ENCODE results near the gene CSNK2A3. TPM values are rescaled to one million over a fixed set of nuclear protein-coding genes. Genes with fewer than 3 reads are reported as not detected.

The CSNK2A3 gene
- total RNA-seq, 1 experiment from 2014 or later: 1.4 TPM

DNA sequence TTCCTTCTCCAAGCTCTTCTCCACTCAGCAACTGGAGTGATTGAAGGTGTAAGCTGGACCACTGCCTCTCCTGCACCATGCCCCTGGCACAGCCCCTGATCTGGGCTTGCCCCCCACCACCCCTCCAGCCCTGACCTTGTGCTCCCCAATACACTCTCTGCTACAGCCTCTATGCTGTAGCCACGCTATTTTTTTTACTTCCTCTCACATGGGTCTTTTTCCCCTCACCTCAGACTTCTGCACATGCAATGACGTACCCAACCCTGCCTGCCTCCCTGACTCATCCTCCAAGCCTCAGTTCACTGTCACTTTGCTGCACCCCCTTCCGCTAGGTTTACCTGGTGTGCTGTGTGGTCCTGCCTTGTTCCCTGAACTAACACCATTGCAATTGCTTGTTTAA lies 9.0 kb downstream of the CSNK2A3 start:
- DNase-seq (ENCODE audit: low spot score): no peak
- no peak overlapping the region for H3K27ac Mint-ChIP-seq
- H3K4me1 Mint-ChIP-seq: no peaks in the 10 kb centered on the region
- H3K36me3 Mint-ChIP-seq: no peaks in the 10 kb centered on the region
- no peak overlapping the region for H3K4me3 Mint-ChIP-seq
- CTCF ChIA-PET: no interaction called here
- H3K9me3 Mint-ChIP-seq: 0 out of 2 replicates have a peak, but pooled peaks cover 3% of the 10 kb centered on the region
- POLR2A ChIA-PET: no interaction called here
- H3K27me3 Mint-ChIP-seq (ENCODE audit: low read depth): no peaks in the 10 kb centered on the region
- TF ChIP-seq, protein P1, sequence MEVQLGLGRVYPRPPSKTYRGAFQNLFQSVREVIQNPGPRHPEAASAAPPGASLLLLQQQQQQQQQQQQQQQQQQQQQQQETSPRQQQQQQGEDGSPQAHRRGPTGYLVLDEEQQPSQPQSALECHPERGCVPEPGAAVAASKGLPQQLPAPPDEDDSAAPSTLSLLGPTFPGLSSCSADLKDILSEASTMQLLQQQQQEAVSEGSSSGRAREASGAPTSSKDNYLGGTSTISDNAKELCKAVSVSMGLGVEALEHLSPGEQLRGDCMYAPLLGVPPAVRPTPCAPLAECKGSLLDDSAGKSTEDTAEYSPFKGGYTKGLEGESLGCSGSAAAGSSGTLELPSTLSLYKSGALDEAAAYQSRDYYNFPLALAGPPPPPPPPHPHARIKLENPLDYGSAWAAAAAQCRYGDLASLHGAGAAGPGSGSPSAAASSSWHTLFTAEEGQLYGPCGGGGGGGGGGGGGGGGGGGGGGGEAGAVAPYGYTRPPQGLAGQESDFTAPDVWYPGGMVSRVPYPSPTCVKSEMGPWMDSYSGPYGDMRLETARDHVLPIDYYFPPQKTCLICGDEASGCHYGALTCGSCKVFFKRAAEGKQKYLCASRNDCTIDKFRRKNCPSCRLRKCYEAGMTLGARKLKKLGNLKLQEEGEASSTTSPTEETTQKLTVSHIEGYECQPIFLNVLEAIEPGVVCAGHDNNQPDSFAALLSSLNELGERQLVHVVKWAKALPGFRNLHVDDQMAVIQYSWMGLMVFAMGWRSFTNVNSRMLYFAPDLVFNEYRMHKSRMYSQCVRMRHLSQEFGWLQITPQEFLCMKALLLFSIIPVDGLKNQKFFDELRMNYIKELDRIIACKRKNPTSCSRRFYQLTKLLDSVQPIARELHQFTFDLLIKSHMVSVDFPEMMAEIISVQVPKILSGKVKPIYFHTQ (CRISPR knock-in tag; IDR thresholded peaks at IDR 0.05): no peak
- TF ChIP-seq NFATC4 (CRISPR knock-in tag; IDR thresholded peaks at IDR 0.05) (no peak), RELA (CRISPR knock-in tag; IDR thresholded peaks at IDR 0.05; ENCODE audit: borderline replicate concordance) (no peak)
- TF ChIP-seq, protein P2, sequence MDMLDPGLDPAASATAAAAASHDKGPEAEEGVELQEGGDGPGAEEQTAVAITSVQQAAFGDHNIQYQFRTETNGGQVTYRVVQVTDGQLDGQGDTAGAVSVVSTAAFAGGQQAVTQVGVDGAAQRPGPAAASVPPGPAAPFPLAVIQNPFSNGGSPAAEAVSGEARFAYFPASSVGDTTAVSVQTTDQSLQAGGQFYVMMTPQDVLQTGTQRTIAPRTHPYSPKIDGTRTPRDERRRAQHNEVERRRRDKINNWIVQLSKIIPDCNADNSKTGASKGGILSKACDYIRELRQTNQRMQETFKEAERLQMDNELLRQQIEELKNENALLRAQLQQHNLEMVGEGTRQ (CRISPR knock-in tag; IDR thresholded peaks at IDR 0.05): no peak
- ATAC-seq: no peak

DNA sequence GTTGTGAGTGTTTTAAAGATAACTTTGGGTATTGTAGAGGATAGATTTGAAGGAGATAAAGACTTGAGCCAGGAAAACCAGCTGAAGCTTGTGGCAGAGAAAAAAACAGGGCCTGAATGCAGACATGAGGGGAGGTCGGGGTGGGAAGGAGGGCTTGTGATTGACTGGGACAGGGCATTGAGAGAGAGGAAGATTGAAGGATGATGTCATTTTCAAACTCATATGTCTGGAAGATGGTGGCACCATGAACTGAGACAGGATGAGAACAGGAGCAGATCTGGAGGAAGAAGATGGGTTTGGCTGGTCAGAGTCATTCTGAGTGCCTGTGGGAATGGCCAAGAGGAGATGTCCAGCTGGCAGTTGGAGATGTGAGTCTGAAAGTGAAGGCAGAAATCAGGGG lies 14.7 kb downstream of the CSNK2A3 start:
- Mint-ChIP-seq H3K4me1 (peaks cover 11% of the 10 kb centered on the region), H3K27ac (no peak overlapping the region), H3K4me3 (no peak overlapping the region), H3K36me3 (no peaks in the 10 kb centered on the region), H3K9me3 (0 out of 2 replicates have a peak, but pooled peaks cover 3% of the 10 kb centered on the region), H3K27me3 (ENCODE audit: low read depth) (no peaks in the 10 kb centered on the region; the same call in 1 of the 2 replicates)
- DNase-seq (ENCODE audit: low spot score) (no peak), ATAC-seq (no peak)
- ChIA-PET CTCF (no interaction called here), POLR2A (interaction anchor here (0.6 kb wide), 1 partner anchor 34 kb away, joined by 4 read pairs; no protein-coding TSS in a partner anchor)
- TF ChIP-seq, protein P3, sequence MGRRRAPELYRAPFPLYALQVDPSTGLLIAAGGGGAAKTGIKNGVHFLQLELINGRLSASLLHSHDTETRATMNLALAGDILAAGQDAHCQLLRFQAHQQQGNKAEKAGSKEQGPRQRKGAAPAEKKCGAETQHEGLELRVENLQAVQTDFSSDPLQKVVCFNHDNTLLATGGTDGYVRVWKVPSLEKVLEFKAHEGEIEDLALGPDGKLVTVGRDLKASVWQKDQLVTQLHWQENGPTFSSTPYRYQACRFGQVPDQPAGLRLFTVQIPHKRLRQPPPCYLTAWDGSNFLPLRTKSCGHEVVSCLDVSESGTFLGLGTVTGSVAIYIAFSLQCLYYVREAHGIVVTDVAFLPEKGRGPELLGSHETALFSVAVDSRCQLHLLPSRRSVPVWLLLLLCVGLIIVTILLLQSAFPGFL (CRISPR knock-in tag; IDR thresholded peaks at IDR 0.05; ENCODE audit: borderline replicate concordance): no peak
- TF ChIP-seq JUN (CRISPR knock-in tag; IDR thresholded peaks at IDR 0.05): no peak
- TF ChIP-seq, protein P4, sequence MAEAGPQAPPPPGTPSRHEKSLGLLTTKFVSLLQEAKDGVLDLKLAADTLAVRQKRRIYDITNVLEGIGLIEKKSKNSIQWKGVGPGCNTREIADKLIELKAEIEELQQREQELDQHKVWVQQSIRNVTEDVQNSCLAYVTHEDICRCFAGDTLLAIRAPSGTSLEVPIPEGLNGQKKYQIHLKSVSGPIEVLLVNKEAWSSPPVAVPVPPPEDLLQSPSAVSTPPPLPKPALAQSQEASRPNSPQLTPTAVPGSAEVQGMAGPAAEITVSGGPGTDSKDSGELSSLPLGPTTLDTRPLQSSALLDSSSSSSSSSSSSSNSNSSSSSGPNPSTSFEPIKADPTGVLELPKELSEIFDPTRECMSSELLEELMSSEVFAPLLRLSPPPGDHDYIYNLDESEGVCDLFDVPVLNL (CRISPR knock-in tag; IDR thresholded peaks at IDR 0.05; ENCODE audit: borderline replicate concordance, low read depth): no peak
- no peak for TF ChIP-seq ZNF416 (CRISPR knock-in tag; IDR thresholded peaks at IDR 0.05)
- TF ChIP-seq RELA (CRISPR knock-in tag; IDR thresholded peaks at IDR 0.05; ENCODE audit: borderline replicate concordance): no peak
- TF ChIP-seq ZNF423 (CRISPR knock-in tag; IDR thresholded peaks at IDR 0.05): no peak
- TF ChIP-seq, protein P5, sequence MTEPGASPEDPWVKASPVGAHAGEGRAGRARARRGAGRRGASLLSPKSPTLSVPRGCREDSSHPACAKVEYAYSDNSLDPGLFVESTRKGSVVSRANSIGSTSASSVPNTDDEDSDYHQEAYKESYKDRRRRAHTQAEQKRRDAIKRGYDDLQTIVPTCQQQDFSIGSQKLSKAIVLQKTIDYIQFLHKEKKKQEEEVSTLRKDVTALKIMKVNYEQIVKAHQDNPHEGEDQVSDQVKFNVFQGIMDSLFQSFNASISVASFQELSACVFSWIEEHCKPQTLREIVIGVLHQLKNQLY (CRISPR knock-in tag; IDR thresholded peaks at IDR 0.05): no peak
- TF ChIP-seq, protein P6, sequence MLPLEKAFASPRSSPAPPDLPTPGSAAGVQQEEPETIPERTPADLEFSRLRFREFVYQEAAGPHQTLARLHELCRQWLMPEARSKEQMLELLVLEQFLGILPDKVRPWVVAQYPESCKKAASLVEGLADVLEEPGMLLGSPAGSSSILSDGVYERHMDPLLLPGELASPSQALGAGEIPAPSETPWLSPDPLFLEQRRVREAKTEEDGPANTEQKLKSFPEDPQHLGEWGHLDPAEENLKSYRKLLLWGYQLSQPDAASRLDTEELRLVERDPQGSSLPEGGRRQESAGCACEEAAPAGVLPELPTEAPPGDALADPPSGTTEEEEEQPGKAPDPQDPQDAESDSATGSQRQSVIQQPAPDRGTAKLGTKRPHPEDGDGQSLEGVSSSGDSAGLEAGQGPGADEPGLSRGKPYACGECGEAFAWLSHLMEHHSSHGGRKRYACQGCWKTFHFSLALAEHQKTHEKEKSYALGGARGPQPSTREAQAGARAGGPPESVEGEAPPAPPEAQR (CRISPR knock-in tag; IDR thresholded peaks at IDR 0.05): no peak
- no peak for TF ChIP-seq TCF7 (CRISPR knock-in tag; IDR thresholded peaks at IDR 0.05; ENCODE audit: low read depth)
- TF ChIP-seq, protein P7, sequence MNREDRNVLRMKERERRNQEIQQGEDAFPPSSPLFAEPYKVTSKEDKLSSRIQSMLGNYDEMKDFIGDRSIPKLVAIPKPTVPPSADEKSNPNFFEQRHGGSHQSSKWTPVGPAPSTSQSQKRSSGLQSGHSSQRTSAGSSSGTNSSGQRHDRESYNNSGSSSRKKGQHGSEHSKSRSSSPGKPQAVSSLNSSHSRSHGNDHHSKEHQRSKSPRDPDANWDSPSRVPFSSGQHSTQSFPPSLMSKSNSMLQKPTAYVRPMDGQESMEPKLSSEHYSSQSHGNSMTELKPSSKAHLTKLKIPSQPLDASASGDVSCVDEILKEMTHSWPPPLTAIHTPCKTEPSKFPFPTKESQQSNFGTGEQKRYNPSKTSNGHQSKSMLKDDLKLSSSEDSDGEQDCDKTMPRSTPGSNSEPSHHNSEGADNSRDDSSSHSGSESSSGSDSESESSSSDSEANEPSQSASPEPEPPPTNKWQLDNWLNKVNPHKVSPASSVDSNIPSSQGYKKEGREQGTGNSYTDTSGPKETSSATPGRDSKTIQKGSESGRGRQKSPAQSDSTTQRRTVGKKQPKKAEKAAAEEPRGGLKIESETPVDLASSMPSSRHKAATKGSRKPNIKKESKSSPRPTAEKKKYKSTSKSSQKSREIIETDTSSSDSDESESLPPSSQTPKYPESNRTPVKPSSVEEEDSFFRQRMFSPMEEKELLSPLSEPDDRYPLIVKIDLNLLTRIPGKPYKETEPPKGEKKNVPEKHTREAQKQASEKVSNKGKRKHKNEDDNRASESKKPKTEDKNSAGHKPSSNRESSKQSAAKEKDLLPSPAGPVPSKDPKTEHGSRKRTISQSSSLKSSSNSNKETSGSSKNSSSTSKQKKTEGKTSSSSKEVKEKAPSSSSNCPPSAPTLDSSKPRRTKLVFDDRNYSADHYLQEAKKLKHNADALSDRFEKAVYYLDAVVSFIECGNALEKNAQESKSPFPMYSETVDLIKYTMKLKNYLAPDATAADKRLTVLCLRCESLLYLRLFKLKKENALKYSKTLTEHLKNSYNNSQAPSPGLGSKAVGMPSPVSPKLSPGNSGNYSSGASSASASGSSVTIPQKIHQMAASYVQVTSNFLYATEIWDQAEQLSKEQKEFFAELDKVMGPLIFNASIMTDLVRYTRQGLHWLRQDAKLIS (CRISPR knock-in tag; IDR thresholded peaks at IDR 0.05; ENCODE audit: borderline replicate concordance): no peak
- TF ChIP-seq, protein P8, sequence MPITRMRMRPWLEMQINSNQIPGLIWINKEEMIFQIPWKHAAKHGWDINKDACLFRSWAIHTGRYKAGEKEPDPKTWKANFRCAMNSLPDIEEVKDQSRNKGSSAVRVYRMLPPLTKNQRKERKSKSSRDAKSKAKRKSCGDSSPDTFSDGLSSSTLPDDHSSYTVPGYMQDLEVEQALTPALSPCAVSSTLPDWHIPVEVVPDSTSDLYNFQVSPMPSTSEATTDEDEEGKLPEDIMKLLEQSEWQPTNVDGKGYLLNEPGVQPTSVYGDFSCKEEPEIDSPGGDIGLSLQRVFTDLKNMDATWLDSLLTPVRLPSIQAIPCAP (CRISPR knock-in tag; IDR thresholded peaks at IDR 0.05): no peak
- TF ChIP-seq SOX15 (CRISPR knock-in tag; IDR thresholded peaks at IDR 0.05): no peak
- TF ChIP-seq MXD4 (CRISPR knock-in tag; IDR thresholded peaks at IDR 0.05; ENCODE audit: borderline replicate concordance): no peak
- TF ChIP-seq, protein P9, sequence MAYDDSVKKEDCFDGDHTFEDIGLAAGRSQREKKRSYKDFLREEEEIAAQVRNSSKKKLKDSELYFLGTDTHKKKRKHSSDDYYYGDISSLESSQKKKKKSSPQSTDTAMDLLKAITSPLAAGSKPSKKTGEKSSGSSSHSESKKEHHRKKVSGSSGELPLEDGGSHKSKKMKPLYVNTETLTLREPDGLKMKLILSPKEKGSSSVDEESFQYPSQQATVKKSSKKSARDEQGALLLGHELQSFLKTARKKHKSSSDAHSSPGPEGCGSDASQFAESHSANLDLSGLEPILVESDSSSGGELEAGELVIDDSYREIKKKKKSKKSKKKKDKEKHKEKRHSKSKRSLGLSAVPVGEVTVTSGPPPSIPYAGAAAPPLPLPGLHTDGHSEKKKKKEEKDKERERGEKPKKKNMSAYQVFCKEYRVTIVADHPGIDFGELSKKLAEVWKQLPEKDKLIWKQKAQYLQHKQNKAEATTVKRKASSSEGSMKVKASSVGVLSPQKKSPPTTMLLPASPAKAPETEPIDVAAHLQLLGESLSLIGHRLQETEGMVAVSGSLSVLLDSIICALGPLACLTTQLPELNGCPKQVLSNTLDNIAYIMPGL (CRISPR knock-in tag; IDR thresholded peaks at IDR 0.05): no peak
- no peak for TF ChIP-seq TEAD4 (CRISPR knock-in tag; IDR thresholded peaks at IDR 0.05)
- TF ChIP-seq KAT7 (CRISPR knock-in tag; IDR thresholded peaks at IDR 0.05; ENCODE audit: borderline replicate concordance): no peak
- TF ChIP-seq ELF4 (CRISPR knock-in tag; IDR thresholded peaks at IDR 0.05; ENCODE audit: low read depth): no peak
